Hepatocyte (in vitro differentiated cells): ENCODE results near the gene KMT2D.

Experiments
- EZH2 ChIP-seq: fragments of 200-600 bp; sonication (generic); IDR thresholded peaks from 2 replicates; pipeline ENCODE4 v1.6.1; 2016; ENCODE audit warnings: antibody characterized with exemption, mild to moderate bottlenecking, borderline replicate concordance
- TF ChIP-seq, protein P1 (sequence below): fragments of 200-600 bp; sonication (generic); IDR thresholded peaks from 2 replicates; pipeline ENCODE4 v1.5.1; 2016; ENCODE audit warnings: antibody characterized with exemption, mild to moderate bottlenecking; ENCODE audit not compliant: poor library complexity

DNA sequence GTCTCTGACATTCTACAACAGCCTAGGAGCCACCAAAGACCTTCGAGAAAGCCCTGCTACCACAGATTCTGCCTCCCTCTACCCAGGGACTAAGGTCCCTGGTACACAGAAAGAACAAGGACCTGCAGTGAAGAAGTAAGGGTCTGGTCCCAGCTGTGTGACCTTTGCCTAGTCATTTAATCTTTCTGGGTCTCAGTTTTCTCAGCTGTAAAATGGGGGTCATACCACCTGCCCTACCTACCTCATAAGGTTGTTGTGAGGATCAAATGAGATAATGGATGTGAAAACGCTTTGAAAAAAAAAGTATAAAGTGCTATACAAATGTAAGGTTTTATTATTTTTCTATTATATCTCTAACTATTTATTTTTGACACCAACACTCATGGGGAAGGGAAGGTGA, 36.8 kb downstream of the KMT2D start:
- TF ChIP-seq, protein P1, sequence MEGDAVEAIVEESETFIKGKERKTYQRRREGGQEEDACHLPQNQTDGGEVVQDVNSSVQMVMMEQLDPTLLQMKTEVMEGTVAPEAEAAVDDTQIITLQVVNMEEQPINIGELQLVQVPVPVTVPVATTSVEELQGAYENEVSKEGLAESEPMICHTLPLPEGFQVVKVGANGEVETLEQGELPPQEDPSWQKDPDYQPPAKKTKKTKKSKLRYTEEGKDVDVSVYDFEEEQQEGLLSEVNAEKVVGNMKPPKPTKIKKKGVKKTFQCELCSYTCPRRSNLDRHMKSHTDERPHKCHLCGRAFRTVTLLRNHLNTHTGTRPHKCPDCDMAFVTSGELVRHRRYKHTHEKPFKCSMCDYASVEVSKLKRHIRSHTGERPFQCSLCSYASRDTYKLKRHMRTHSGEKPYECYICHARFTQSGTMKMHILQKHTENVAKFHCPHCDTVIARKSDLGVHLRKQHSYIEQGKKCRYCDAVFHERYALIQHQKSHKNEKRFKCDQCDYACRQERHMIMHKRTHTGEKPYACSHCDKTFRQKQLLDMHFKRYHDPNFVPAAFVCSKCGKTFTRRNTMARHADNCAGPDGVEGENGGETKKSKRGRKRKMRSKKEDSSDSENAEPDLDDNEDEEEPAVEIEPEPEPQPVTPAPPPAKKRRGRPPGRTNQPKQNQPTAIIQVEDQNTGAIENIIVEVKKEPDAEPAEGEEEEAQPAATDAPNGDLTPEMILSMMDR = no peak
- TF ChIP-seq EZH2 = no peak
